HTR-8/SVneo (cell line): ENCODE results near the gene SPATS2L.

Experiments used
- DNase-seq: peaks from one replicate; pipeline ENCODE4 v3.0.0; 2011; ENCODE audit warnings: low spot score, mixed read lengths; ENCODE audit not compliant: insufficient read length
- FAIRE-seq: peaks from 2 replicates; lab custom pipeline; 2011; peaks lifted over from hg19 to GRCh38; lab: Jason Lieb, UNC

Gene SPATS2L

DNA sequence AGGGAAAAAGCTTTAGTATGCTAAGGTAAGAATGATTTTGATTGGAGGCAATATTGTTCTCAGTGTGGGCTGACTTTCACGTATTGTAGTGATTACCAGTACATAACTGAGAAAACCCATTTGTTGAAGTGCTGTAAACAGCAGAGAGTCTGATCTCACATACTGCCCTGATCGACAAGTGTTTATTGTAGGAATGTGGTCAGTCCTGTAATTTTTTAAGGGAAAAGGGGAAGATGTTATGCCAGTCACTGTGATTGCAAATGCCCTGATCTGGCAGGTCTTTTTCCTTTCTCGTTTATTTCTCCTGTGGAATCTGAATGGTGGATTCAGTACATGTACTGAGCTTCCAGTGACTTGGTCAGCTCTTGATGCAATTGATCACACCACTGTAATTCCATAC, 11.5 kb downstream of the SPATS2L start:
- no peak for DNase-seq
- no peak for FAIRE-seq

GRCh38 chr2:200318940-200319435, 12.5 kb downstream of the SPATS2L start:
- DNase-seq: no peak
- FAIRE-seq: no peak

- FAIRE-seq (no peak), DNase-seq (peak; percentile 51)
Measured at GRCh38 chr2:200319548-200320337, 13.2 kb downstream of the SPATS2L start.

DNA sequence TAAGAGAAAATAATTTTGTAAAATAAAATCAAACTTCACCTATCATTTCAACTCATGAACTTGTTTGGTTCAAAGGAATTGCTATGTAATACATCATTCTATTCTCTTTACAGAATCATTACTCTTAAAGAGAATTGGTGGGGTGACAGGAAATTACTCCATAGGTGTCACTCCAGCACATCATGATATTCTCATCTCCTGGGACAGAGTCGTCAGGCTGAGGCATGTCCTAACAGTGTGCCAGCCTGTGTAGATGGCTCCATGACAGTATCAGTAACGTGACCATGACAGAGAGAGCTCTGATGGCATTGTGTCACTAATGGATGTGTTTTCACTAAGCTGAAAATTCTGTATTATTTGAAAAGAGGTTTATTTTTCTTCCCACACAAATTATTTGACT, 13.9 kb downstream of the SPATS2L start:
- peak; percentile 49 for FAIRE-seq
- no peak for DNase-seq

- FAIRE-seq: no peak
- no peak for DNase-seq
Measured at GRCh38 chr2:200320991-200321390, 14.5 kb downstream of the SPATS2L start.

- DNase-seq (no peak), FAIRE-seq (no peak)
Measured at GRCh38 chr2:200321780-200322534, 15.5 kb downstream of the SPATS2L start.

DNA sequence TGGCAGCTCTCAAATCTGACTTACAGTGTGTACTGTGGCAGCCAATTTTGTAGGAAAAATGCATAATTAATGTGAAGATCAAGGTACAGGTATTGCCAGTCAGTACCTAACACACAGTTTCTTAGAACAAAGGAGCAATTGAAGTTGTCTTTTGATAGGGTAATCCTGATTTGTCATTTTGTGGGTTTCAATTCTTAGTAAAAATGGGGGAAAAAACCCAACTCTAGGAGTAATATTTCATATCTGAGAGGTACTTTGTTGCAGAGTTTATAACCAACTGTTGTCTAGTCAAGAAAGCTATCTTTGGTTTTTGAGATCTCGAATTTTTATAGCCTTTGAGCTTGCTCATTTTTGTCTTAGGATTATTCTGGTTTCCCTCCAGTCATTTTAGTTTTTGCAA, 16.1 kb downstream of the SPATS2L start:
- FAIRE-seq: no peak

GRCh38 chr2:200324362-200324761, 17.9 kb downstream of the SPATS2L start:
- no peak for FAIRE-seq

More for the DNA sequence above, 16.1 kb downstream of the SPATS2L start:
- no peak for DNase-seq

DNA sequence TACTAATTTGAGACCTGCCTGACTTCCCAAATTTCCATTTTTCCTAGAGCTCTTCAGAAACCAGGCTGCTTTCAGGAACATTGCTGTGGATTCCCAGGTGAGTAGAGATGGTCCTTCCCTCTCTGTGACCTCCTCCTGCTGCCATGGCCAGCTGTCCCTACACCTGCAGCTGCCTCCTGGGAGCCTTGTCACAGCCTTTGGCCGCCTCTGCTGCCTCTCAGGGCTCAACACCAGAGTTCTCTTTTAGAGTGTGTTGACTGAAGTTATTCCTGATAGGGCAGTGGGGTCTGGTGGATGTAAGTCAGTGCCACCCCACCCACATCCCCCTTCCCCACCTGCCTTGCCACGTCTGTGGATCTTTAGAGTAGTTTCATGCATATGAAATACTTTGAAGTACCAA, 22.9 kb downstream of the SPATS2L start:
- DNase-seq (no peak), FAIRE-seq (no peak)

More at GRCh38 chr2:200324362-200324761, 17.9 kb downstream of the SPATS2L start:
- DNase-seq: no peak

GRCh38 chr2:200329798-200330197, 23.3 kb downstream of the SPATS2L start:
- no peak for FAIRE-seq

GRCh38 chr2:200330351-200331060, 24.0 kb downstream of the SPATS2L start:
- FAIRE-seq (no peak), DNase-seq (no peak)

More at GRCh38 chr2:200329798-200330197, 23.3 kb downstream of the SPATS2L start:
- DNase-seq: no peak

- DNase-seq (no peak), FAIRE-seq (no peak)
Measured at GRCh38 chr2:200331061-200331400, 24.5 kb downstream of the SPATS2L start.

DNA sequence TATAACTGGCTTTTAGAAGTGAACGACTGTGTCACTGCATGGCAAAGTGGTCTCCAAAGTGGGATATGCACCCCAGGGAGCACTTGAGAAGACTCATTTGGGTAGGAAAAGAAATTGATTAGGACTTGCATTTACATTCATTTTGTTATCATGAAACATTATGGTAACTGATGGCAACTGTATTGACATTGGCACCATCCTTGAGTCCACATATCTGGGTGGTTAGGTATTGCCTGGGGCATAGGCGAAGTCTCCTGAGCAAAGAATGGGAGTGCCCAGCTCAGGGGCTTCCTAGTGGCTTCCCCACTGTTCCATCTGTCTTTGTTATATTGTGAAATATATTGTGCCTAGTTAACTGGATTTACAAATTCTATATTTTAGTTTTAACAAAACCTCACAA, 29.2 kb downstream of the SPATS2L start:
- DNase-seq (no peak), FAIRE-seq (no peak)

DNA sequence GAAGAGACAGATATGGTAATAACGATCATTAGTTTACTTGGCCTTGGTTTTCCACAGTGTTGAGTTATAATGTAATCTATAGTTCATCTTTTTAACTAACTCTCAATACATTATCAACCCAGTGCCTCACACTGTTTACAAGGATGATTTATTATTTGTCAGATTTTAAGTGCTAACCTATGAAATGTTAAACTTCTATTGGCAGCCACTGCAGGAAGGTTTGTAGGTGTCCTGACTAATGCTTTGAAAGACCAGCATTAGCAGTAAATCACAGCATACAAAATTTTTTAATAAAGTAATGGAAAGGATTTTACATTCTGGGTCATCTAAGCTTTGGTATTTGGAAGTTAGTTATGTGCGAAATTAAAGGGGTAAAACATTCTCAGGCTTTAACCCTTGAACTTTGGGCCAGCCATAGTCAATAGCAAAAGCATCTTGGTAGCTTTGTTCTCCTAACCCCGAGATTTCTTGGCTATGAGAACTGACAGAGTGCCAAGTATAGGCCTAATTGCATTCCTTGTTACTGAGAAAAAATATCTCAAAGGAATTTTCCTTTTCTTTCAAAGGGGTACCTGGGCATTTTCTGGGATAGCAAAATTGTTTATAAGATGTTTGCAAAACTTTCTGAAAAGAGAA, 30.6 kb downstream of the SPATS2L start:
- no peak for DNase-seq
- FAIRE-seq: no peak

GRCh38 chr2:200337621-200338020, 31.1 kb downstream of the SPATS2L start:
- FAIRE-seq (no peak), DNase-seq (no peak)

DNA sequence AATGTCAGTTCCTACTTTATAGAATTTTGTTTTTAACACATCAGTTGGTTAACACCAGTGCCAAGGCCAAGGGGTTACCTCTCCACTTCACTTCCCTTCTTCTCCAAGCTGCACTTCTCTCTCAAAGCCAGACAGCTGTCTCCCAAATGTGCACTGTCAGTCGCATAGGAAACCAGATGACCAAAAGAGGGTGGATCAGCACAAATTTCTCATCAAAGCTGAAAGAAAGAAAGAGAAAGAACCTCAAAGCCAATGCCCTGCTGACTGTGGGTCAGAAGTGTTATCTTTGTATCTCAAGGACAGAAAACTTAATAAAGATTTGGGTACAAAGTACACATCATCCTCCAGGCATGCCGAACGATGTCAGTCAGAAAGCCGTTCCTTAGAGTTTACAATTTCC, 32.2 kb downstream of the SPATS2L start:
- no peak for DNase-seq

GRCh38 chr2:200340508-200341224, 34.2 kb downstream of the SPATS2L start:
- DNase-seq: no peak
- FAIRE-seq: no peak

More for the DNA sequence above, 32.2 kb downstream of the SPATS2L start:
- no peak for FAIRE-seq

GRCh38 chr2:200341376-200341775, 34.9 kb downstream of the SPATS2L start:
- DNase-seq: no peak

GRCh38 chr2:200342235-200342634, 35.7 kb downstream of the SPATS2L start:
- DNase-seq: no peak
- FAIRE-seq: no peak

More at GRCh38 chr2:200341376-200341775, 34.9 kb downstream of the SPATS2L start:
- FAIRE-seq: no peak
